HepG2 (cell line): ENCODE measurements around the gene SRRM3. TPM values are rescaled to one million over a fixed set of nuclear protein-coding genes. Genes with fewer than 3 reads are reported as not detected.

Source experiments
- CEBPB ChIP-seq: IDR thresholded peaks from 2 replicates; pipeline ENCODE4 v1.6.1; 2011; ENCODE audit warnings: low read depth, low read length, improper control_type of control experiment, borderline replicate concordance
- HNRNPK ChIP-seq: fragments of 200-400 bp; formaldehyde crosslinking; IDR thresholded peaks from 2 replicates; pipeline ENCODE4 v1.6.1; 2018; ENCODE audit warnings: low read length, low read depth, moderate library complexity, mild to moderate bottlenecking; ENCODE audit not compliant: poor library complexity, severe bottlenecking
- HNRNPLL ChIP-seq: fragments of 200-400 bp; formaldehyde crosslinking; IDR thresholded peaks from 2 replicates; pipeline ENCODE4 v1.6.1; 2017; ENCODE audit warnings: mild to moderate bottlenecking, low read depth, low read length; ENCODE audit not compliant: poor library complexity, severe bottlenecking
- MIER3 ChIP-seq: IDR thresholded peaks from 2 replicates; pipeline ENCODE4 v1.6.1; 2016; ENCODE audit warnings: missing compliant biosample characterization, borderline replicate concordance
- PITX1 ChIP-seq: sonication (generic); formaldehyde crosslinking; IDR thresholded peaks from 2 replicates; pipeline ENCODE4 v1.5.1; 2020; ENCODE audit warnings: mild to moderate bottlenecking, missing genetic modification reagents
- RAD51 ChIP-seq: fragments of 450-650 bp; IDR thresholded peaks from 2 replicates; pipeline ENCODE4 v1.6.1; 2016; ENCODE audit warnings: borderline replicate concordance
- SMC3 ChIP-seq: IDR thresholded peaks from 2 replicates; pipeline ENCODE4 v1.6.1; 2011; ENCODE audit warnings: low read length, improper control_type of control experiment
- SOX6 ChIP-seq, 2 experiments: fragments of 450-650 bp in 1 of 2; sonication (generic) in 1 of 2; formaldehyde crosslinking in 1 of 2; IDR thresholded peaks; 2 replicates each; pipeline versions ENCODE4 v1.4.0 to v1.6.1; 2017 to 2020; ENCODE audit warnings: antibody characterized with exemption in 1 of 2, mild to moderate bottlenecking in 1 of 2, missing genetic modification reagents in 1 of 2
- ZBTB3 ChIP-seq: sonication (generic); formaldehyde crosslinking; IDR thresholded peaks from 2 replicates; pipeline ENCODE4 v1.4.0; 2020; ENCODE audit warnings: low read depth, mild to moderate bottlenecking, moderate library complexity, missing genetic modification reagents, borderline replicate concordance
- ZFP1 ChIP-seq: IDR thresholded peaks from 2 replicates; pipeline ENCODE4 v1.6.1; 2016
- ZIK1 ChIP-seq: sonication (generic); formaldehyde crosslinking; IDR thresholded peaks from 2 replicates; pipeline ENCODE4 v1.5.0; 2020; ENCODE audit warnings: mild to moderate bottlenecking, low read depth, missing genetic modification reagents, borderline replicate concordance
- ZNF556 ChIP-seq: sonication (generic); formaldehyde crosslinking; IDR thresholded peaks from 2 replicates; pipeline ENCODE4 v1.4.0; 2020; ENCODE audit warnings: mild to moderate bottlenecking, missing genetic modification reagents, borderline replicate concordance
- ZZZ3 ChIP-seq: sonication (generic); formaldehyde crosslinking; IDR thresholded peaks from 2 replicates; pipeline ENCODE4 v1.4.0; 2020; ENCODE audit warnings: missing genetic modification reagents, mild to moderate bottlenecking, borderline replicate concordance
- polyA plus RNA-seq, 8 experiments: library from polyadenylated mRNA; depleted of rRNA in 3 of 8; stranded (reverse) in 7 of 8; unstranded in 1 of 8; fragments of >200 nt; fragmentation: Illumina TruSeq in 4 of 8; extraction: Trizol in 4 of 8; gene quantifications; 2 replicates each; pipeline versions ENCODE4 v1.2.1 to v1.2.3, GENCODE V29; 2011 to 2016; ENCODE audit warnings: low read depth in 4 of 8, missing spikeins in 1 of 8, mixed read lengths in 1 of 8; ENCODE audit not compliant: insufficient read depth in 1 of 8
- total RNA-seq, 5 experiments: library from RNA; depleted of rRNA; stranded (reverse); fragments of >200 nt; fragmentation: Illumina TruSeq; extraction: Trizol; gene quantifications; 2 replicates each; pipeline ENCODE4 v1.2.3, GENCODE V29; 2016; ENCODE audit warnings: low read depth in 1 of 5
- TF ChIP-seq, protein P1 (sequence below): sonication (generic); formaldehyde crosslinking; IDR thresholded peaks from 2 replicates; pipeline ENCODE4 v1.4.0; 2020; ENCODE audit warnings: missing genetic modification reagents
- TF ChIP-seq, protein P2 (sequence below): sonication (generic); formaldehyde crosslinking; IDR thresholded peaks from 2 replicates; pipeline ENCODE4 v1.8.1; 2023; ENCODE audit warnings: mild to moderate bottlenecking, missing genetic modification reagents
- TF ChIP-seq, protein P3 (sequence below): IDR thresholded peaks from 2 replicates; pipeline ENCODE4 v1.6.1; 2012; ENCODE audit warnings: low read depth, low read length, improper control_type of control experiment
- TF ChIP-seq, protein P4 (sequence below): sonication (generic); formaldehyde crosslinking; IDR thresholded peaks from 2 replicates; pipeline ENCODE4 v1.5.0; 2020; ENCODE audit warnings: mild to moderate bottlenecking, missing genetic modification reagents, moderate library complexity

SRRM3 gene
- total and polyA plus RNA-seq, 2 of the 13 experiments (the other 11 are each of a cell fraction or from before 2014, with no cell fraction given): 0.13 to 0.54 TPM

DNA sequence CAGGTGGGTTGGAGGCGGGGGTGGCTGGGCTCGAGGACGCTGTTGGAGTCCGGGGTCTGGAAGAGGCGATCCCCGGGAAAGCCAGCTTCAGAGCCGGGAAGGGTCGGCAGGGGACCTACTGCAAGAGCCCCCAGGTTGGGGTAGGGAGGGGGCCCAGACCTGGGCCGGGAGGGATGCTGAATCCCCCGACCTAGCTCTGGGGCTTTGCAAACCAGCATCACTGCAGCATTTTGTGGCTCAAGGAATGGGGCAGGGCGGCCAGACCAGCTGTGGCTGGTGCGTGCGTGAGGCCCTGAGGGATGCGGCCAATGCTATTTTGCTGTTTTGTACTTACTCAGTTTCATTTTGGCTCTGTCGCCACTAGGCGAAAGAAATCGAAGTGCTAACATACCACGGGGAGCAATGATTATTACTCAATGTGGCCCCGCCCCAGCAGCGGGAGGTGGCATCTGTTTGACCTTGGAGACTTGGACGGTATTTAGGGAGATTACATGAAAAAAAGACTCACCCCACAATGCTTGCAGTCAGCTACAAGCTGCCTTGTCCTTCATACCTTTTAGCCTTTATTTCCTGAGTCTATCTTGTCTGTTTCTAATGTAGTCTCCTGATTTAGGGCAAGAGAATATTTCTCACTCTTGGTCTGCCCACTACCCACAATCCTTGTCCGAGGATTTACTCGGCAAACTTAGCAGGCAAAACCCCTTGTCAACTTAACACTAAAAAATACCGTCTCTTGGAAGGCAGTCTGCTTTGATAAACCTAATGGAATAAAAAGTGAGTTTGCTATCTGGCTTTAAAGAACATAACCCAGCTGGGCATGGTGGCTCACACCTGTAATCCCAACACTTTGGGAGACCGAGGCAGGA, 117.0 kb downstream of the SRRM3 start (continued):
- TF ChIP-seq, protein P1, sequence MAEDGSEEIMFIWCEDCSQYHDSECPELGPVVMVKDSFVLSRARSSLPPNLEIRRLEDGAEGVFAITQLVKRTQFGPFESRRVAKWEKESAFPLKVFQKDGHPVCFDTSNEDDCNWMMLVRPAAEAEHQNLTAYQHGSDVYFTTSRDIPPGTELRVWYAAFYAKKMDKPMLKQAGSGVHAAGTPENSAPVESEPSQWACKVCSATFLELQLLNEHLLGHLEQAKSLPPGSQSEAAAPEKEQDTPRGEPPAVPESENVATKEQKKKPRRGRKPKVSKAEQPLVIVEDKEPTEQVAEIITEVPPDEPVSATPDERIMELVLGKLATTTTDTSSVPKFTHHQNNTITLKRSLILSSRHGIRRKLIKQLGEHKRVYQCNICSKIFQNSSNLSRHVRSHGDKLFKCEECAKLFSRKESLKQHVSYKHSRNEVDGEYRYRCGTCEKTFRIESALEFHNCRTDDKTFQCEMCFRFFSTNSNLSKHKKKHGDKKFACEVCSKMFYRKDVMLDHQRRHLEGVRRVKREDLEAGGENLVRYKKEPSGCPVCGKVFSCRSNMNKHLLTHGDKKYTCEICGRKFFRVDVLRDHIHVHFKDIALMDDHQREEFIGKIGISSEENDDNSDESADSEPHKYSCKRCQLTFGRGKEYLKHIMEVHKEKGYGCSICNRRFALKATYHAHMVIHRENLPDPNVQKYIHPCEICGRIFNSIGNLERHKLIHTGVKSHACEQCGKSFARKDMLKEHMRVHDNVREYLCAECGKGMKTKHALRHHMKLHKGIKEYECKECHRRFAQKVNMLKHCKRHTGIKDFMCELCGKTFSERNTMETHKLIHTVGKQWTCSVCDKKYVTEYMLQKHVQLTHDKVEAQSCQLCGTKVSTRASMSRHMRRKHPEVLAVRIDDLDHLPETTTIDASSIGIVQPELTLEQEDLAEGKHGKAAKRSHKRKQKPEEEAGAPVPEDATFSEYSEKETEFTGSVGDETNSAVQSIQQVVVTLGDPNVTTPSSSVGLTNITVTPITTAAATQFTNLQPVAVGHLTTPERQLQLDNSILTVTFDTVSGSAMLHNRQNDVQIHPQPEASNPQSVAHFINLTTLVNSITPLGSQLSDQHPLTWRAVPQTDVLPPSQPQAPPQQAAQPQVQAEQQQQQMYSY (CRISPR knock-in tag): no peak
- TF ChIP-seq CEBPB: peak; percentile 82
- peak; percentile 29; the same call in 1 of the 2 replicates for TF ChIP-seq PITX1 (CRISPR knock-in tag)
- TF ChIP-seq ZZZ3 (CRISPR knock-in tag): no peak
- TF ChIP-seq ZNF556 (CRISPR knock-in tag): 0 out of 2 replicates have a peak, but pooled peaks have one; percentile 17
- TF ChIP-seq, protein P2, sequence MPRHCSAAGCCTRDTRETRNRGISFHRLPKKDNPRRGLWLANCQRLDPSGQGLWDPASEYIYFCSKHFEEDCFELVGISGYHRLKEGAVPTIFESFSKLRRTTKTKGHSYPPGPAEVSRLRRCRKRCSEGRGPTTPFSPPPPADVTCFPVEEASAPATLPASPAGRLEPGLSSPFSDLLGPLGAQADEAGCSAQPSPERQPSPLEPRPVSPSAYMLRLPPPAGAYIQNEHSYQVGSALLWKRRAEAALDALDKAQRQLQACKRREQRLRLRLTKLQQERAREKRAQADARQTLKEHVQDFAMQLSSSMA (CRISPR knock-in tag): no peak
- peak; percentile 57; the same call in 1 of the 2 replicates for TF ChIP-seq ZIK1 (CRISPR knock-in tag)
- TF ChIP-seq SMC3: no peak
- no peak for TF ChIP-seq ZFP1 (CRISPR knock-in tag)
- TF ChIP-seq, protein P3, sequence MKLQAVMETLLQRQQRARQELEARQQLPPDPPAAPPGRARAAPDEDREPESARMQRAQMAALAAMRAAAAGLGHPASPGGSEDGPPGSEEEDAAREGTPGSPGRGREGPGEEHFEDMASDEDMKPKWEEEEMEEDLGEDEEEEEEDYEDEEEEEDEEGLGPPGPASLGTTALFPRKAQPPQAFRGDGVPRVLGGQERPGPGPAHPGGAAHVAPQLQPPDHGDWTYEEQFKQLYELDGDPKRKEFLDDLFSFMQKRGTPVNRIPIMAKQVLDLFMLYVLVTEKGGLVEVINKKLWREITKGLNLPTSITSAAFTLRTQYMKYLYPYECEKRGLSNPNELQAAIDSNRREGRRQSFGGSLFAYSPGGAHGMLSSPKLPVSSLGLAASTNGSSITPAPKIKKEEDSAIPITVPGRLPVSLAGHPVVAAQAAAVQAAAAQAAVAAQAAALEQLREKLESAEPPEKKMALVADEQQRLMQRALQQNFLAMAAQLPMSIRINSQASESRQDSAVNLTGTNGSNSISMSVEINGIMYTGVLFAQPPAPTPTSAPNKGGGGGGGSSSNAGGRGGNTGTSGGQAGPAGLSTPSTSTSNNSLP: peak; percentile 77
- peak; percentile 3 for TF ChIP-seq HNRNPK
- no peak for TF ChIP-seq RAD51
- no peak for TF ChIP-seq MIER3
- TF ChIP-seq SOX6 (IDR thresholded peaks at IDR 0.05): no peak
- peak; percentile 54 for TF ChIP-seq SOX6 (CRISPR knock-in tag; IDR thresholded peaks at IDR 0.05)
- TF ChIP-seq, protein P4, sequence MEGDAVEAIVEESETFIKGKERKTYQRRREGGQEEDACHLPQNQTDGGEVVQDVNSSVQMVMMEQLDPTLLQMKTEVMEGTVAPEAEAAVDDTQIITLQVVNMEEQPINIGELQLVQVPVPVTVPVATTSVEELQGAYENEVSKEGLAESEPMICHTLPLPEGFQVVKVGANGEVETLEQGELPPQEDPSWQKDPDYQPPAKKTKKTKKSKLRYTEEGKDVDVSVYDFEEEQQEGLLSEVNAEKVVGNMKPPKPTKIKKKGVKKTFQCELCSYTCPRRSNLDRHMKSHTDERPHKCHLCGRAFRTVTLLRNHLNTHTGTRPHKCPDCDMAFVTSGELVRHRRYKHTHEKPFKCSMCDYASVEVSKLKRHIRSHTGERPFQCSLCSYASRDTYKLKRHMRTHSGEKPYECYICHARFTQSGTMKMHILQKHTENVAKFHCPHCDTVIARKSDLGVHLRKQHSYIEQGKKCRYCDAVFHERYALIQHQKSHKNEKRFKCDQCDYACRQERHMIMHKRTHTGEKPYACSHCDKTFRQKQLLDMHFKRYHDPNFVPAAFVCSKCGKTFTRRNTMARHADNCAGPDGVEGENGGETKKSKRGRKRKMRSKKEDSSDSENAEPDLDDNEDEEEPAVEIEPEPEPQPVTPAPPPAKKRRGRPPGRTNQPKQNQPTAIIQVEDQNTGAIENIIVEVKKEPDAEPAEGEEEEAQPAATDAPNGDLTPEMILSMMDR: peak; percentile 40
- peak; percentile 22 for TF ChIP-seq HNRNPLL
- no peak for TF ChIP-seq ZBTB3 (CRISPR knock-in tag)
